COLO668 (cell line): ENCODE results near the gene ODF4.
"Not testable (repeated sequence)": the region's sequence is repeated elsewhere in the genome, so short reads cannot be mapped to it uniquely, and the experiment has no call there.

Experiments used
- DNase-seq: peaks from one replicate; lab custom pipeline; 2025; ENCODE audit not compliant: unreplicated experiment; lab: John Stamatoyannopoulos, UW

Gene ODF4

GRCh38 chr17:8393470-8394231, 54.0 kb downstream of the ODF4 start:
- DNase-seq = no peak

- DNase-seq = not testable (repeated sequence)
These were observed 54.9 kb downstream of the ODF4 start for GRCh38 chr17:8394497-8394896.
